Activated CD8-positive, alpha-beta memory T cell treated with anti-CD3 and anti-CD28 coated beads, Interleukin-2, amount 50 U/mL, for 24 hours (primary cell): ENCODE data around the gene TBX15.

Experiments
- DNase-seq: peaks from one replicate; pipeline ENCODE4 v3.0.0-alpha.2; 2020; ENCODE audit errors: extremely low read depth

The TBX15 gene

GRCh38 chr1:118890851-118891384 is 97.2 kb downstream of the TBX15 start:
- DNase-seq: no peak

- no peak for DNase-seq
Measured at GRCh38 chr1:118884946-118885345, 103.2 kb downstream of the TBX15 start.

GRCh38 chr1:118881751-118882150 is 106.4 kb downstream of the TBX15 start:
- no peak for DNase-seq

GRCh38 chr1:118878661-118879060 is 109.5 kb downstream of the TBX15 start:
- no peak for DNase-seq

GRCh38 chr1:118877668-118878396 is 110.3 kb downstream of the TBX15 start:
- DNase-seq: no peak

GRCh38 chr1:118871582-118872171 is 116.5 kb downstream of the TBX15 start:
- DNase-seq: no peak

GRCh38 chr1:118868387-118868786 is 119.8 kb downstream of the TBX15 start:
- DNase-seq: no peak

- no peak for DNase-seq
Measured at GRCh38 chr1:118866330-118866729, 121.8 kb downstream of the TBX15 start.

- no peak for DNase-seq
Measured at GRCh38 chr1:118863688-118864087, 124.5 kb downstream of the TBX15 start.

GRCh38 chr1:118862755-118863154 is 125.4 kb downstream of the TBX15 start:
- DNase-seq: no peak

GRCh38 chr1:118861216-118861615 is 126.9 kb downstream of the TBX15 start:
- no peak for DNase-seq

- DNase-seq: no peak
Measured at GRCh38 chr1:118859999-118860398, 128.1 kb downstream of the TBX15 start.

GRCh38 chr1:118846443-118846842 is 141.7 kb downstream of the TBX15 start:
- DNase-seq: no peak

GRCh38 chr1:118842452-118843201 is 145.5 kb downstream of the TBX15 start:
- DNase-seq: no peak

- no peak for DNase-seq
Measured at GRCh38 chr1:118841521-118841920, 146.6 kb downstream of the TBX15 start.
